Liver (tissue), 9 donors: ENCODE measurements around the gene CNR2. TPM values are rescaled to one million over a fixed set of nuclear protein-coding genes. Genes with fewer than 3 reads are reported as not detected.
A peak's percentile ranks its signal among the peaks of the same experiment; 100 is the strongest.
"Not testable (repeated sequence)": the region's sequence is repeated elsewhere in the genome, so short reads cannot be mapped to it uniquely, and the experiment has no call there.

Experiments
- DNase-seq: peaks from one replicate; pipeline ENCODE4 v3.0.0-alpha.2; 2017; ENCODE audit warnings: low spot score
- H3K27ac ChIP-seq, 2 donors: one replicate each; pipeline ENCODE4 v1.7.0; 2013; ENCODE audit warnings: inconsistent platforms in 2 of 2, low read length in 2 of 2, control low read depth in 1 of 2, low read depth in 1 of 2, mild to moderate bottlenecking in 1 of 2
- H3K27me3 ChIP-seq, 4 donors: one replicate each; pipeline versions ENCODE4 v1.6.1 to v1.7.0; 2013; ENCODE audit warnings: low read length in 3 of 4, inconsistent platforms in 1 of 4, mild to moderate bottlenecking in 1 of 4, moderate library complexity in 1 of 4; ENCODE audit not compliant: control insufficient read depth in 4 of 4, insufficient read depth in 4 of 4
- H3K36me3 ChIP-seq, 4 donors: one replicate each; pipeline versions ENCODE4 v1.6.1 to v1.7.0; 2013; ENCODE audit warnings: low read length in 3 of 4, mild to moderate bottlenecking in 3 of 4, low read depth in 1 of 4, moderate library complexity in 1 of 4; ENCODE audit not compliant: control insufficient read depth in 4 of 4, insufficient read depth in 3 of 4
- H3K4me1 ChIP-seq, 4 donors: one replicate each; pipeline versions ENCODE4 v1.6.1 to v1.7.0; 2013; ENCODE audit warnings: low read length in 3 of 4, mild to moderate bottlenecking in 3 of 4, moderate library complexity in 1 of 4; ENCODE audit not compliant: control insufficient read depth in 4 of 4, insufficient read depth in 4 of 4
- H3K4me3 ChIP-seq, 3 donors: one replicate each; pipeline versions ENCODE4 v1.6.1 to v1.7.0; 2013; ENCODE audit warnings: low read length in 3 of 3, control low read depth in 1 of 3, low read depth in 1 of 3, mild to moderate bottlenecking in 1 of 3
- H3K9ac ChIP-seq, 2 donors: one replicate each; pipeline ENCODE4 v1.7.0; 2013; ENCODE audit warnings: low read length in 2 of 2, mild to moderate bottlenecking in 2 of 2, moderate library complexity in 2 of 2, control low read depth in 1 of 2, low read depth in 1 of 2
- H3K9me3 ChIP-seq, 4 donors: one replicate each; pipeline versions ENCODE4 v1.6.1 to v1.7.0; 2013; ENCODE audit warnings: low read length in 3 of 4; ENCODE audit not compliant: control insufficient read depth in 4 of 4
- EGR1 ChIP-seq, 2 donors: IDR thresholded peaks; 2 replicates each; pipeline ENCODE4 v1.6.1; 2016 to 2018; ENCODE audit warnings: antibody characterized with exemption in 2 of 2, low read depth in 2 of 2
- FOXA2 ChIP-seq: IDR thresholded peaks from 2 replicates; pipeline ENCODE4 v1.6.1; 2016; ENCODE audit warnings: antibody characterized with exemption
- GABPA ChIP-seq, 2 donors: IDR thresholded peaks in 1 of 2; conservative IDR thresholded peaks in 1 of 2; 2 replicates each; pipeline ENCODE4 v1.6.1; 2016; ENCODE audit warnings: antibody characterized with exemption in 2 of 2, mild to moderate bottlenecking in 1 of 2, moderate library complexity in 1 of 2
- HNF4G ChIP-seq: IDR thresholded peaks from 2 replicates; pipeline ENCODE4 v1.6.1; 2016; ENCODE audit warnings: antibody characterized with exemption
- JUND ChIP-seq, 2 donors: IDR thresholded peaks; 2 replicates each; pipeline ENCODE4 v1.6.1; 2016; ENCODE audit warnings: antibody characterized with exemption in 2 of 2
- NR2F2 ChIP-seq: IDR thresholded peaks from 2 replicates; pipeline ENCODE4 v1.6.1; 2016; ENCODE audit warnings: antibody characterized with exemption
- RAD21 ChIP-seq, 2 donors: IDR thresholded peaks; 2 replicates each; pipeline ENCODE4 v1.6.1; 2016; ENCODE audit warnings: antibody characterized with exemption in 2 of 2, mild to moderate bottlenecking in 2 of 2
- RXRA ChIP-seq, 2 donors: IDR thresholded peaks; 2 replicates each; pipeline ENCODE4 v1.6.1; 2017 to 2018; ENCODE audit warnings: antibody characterized with exemption in 2 of 2, mild to moderate bottlenecking in 1 of 2
- TAF1 ChIP-seq: conservative IDR thresholded peaks from 2 replicates; pipeline ENCODE4 v1.6.1; 2016; ENCODE audit warnings: antibody characterized with exemption, mild to moderate bottlenecking
- YY1 ChIP-seq: IDR thresholded peaks from 2 replicates; pipeline ENCODE4 v1.6.1; 2016; ENCODE audit warnings: antibody characterized with exemption, mild to moderate bottlenecking
- WGBS: extraction: QIAGEN DNeasy Blood & Tissue Kit; methylation state at CpG from one replicate; pipeline ENCODE4 v1.1.7; 2013; 5-methylcytosine and 5-hydroxymethylcytosine counted together
- polyA plus RNA-seq, 2 donors: library from polyadenylated mRNA; stranded (reverse) in 1 of 2; unstranded in 1 of 2; fragments of 200-250 nt in 1 of 2; fragments of >200 nt in 1 of 2; fragmentation: Nextera tagmentation in 1 of 2; extraction: Ambion mirVana in 1 of 2; gene quantifications; one replicate each; pipeline versions ENCODE4 v1.2.1 to v1.2.3, GENCODE V29; 2013 to 2015
- total RNA-seq, 2 donors: library from RNA; depleted of rRNA; stranded (reverse); fragments of >200 nt; gene quantifications; one replicate each; pipeline ENCODE4 v1.2.3, GENCODE V29; 2014
- TF ChIP-seq, protein P1 (sequence below): IDR thresholded peaks from 2 replicates; pipeline ENCODE4 v1.6.1; 2016; ENCODE audit warnings: antibody characterized with exemption
- TF ChIP-seq, protein P2 (sequence below): fragments of 150-350 bp; IDR thresholded peaks from 2 replicates; pipeline ENCODE4 v1.5.1; 2017; ENCODE audit warnings: improper control_type of control experiment, low read depth, low read length; ENCODE audit not compliant: missing input control
- TF ChIP-seq, protein P3 (sequence below): IDR thresholded peaks from 2 replicates; pipeline ENCODE4 v1.6.1; 2016; ENCODE audit warnings: antibody characterized with exemption
- TF ChIP-seq, protein P4 (sequence below): IDR thresholded peaks from 2 replicates; pipeline ENCODE4 v1.6.1; 2016; ENCODE audit warnings: antibody characterized with exemption
- donor health status: healthy.
- donor health status: healthy.
- donor health status: healthy.
- donor health status: healthy.
- donor health status: healthy.

The CNR2 gene
- total and polyA plus RNA-seq, 4 donors = 0.03 to 0.28 (median 0.09) TPM

DNA sequence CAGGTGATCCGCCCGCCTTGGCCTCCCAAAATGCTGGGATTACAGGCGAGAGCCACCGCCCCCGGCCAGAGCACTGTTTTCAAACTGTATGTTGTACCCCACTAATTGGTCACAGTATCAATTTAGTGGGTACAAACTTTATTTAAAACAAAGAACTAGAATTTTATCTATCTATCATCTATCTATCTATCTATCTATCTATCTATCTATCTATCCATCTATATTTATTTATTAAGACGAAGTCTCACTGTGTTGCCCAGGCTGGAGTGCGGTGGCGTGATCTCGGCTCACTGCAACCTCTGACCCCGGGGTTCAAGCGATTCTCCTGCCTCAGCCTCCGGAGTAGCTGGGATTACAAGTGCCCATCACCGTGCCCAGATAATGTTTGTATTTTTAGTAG lies 86.6 kb downstream of the CNR2 start:
- H3K27me3 ChIP-seq, DNase-seq, H3K9ac ChIP-seq, H3K9me3 ChIP-seq, H3K27ac ChIP-seq, H3K4me3 ChIP-seq, H3K36me3 ChIP-seq: not testable (repeated sequence)
- 76% methylated on average over 13 of the region's 13 CpGs for WGBS
- peaks cover 7 to 19% (median 17%) of the 10 kb centered on the region in 4 donors for H3K4me1 ChIP-seq

DNA sequence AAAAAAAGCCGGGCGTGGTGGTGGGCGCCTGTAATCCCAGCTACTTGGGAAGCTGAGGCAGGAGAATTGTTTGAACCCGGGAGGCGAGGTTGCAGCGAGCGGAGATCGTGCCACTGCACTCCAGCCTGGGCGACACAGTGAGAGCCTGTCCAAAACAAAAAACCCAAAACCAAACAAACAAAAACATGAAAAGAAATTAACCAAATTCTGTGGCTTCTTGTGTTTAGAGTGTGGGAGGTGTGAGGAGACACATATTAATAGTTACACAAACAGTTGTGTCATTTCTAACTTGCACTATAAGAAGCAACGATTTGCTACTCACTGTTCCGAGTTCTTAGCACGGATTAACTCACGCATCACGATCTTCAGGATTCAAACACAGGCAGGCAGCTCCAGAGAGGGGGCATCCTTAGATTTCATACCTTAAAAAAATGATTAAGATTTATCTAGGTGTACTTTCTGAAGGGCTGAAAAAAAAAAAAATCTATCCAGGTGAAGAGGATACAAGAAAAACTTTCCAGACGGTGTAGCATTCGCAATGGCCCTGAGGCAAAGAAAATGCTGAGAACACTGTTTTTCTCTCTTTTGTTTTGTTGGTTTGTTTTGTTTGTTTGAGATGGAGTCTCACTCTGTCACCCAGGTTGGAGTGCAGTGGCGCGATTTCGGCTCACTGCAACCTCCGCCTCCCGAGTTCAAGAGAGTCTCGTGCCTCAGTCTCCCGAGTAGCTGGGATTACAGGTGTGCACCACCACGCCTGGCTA lies 87.2 kb downstream of the CNR2 start:
- H3K27me3 ChIP-seq = no peaks in the 10 kb centered on the region
- TF ChIP-seq RXRA (IDR thresholded peaks at IDR 0.05) (no peak), TAF1 (no peak), FOXA2 (no peak)
- TF ChIP-seq, protein P1, sequence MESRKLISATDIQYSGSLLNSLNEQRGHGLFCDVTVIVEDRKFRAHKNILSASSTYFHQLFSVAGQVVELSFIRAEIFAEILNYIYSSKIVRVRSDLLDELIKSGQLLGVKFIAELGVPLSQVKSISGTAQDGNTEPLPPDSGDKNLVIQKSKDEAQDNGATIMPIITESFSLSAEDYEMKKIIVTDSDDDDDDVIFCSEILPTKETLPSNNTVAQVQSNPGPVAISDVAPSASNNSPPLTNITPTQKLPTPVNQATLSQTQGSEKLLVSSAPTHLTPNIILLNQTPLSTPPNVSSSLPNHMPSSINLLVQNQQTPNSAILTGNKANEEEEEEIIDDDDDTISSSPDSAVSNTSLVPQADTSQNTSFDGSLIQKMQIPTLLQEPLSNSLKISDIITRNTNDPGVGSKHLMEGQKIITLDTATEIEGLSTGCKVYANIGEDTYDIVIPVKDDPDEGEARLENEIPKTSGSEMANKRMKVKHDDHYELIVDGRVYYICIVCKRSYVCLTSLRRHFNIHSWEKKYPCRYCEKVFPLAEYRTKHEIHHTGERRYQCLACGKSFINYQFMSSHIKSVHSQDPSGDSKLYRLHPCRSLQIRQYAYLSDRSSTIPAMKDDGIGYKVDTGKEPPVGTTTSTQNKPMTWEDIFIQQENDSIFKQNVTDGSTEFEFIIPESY = no peak
- TF ChIP-seq, protein P2, sequence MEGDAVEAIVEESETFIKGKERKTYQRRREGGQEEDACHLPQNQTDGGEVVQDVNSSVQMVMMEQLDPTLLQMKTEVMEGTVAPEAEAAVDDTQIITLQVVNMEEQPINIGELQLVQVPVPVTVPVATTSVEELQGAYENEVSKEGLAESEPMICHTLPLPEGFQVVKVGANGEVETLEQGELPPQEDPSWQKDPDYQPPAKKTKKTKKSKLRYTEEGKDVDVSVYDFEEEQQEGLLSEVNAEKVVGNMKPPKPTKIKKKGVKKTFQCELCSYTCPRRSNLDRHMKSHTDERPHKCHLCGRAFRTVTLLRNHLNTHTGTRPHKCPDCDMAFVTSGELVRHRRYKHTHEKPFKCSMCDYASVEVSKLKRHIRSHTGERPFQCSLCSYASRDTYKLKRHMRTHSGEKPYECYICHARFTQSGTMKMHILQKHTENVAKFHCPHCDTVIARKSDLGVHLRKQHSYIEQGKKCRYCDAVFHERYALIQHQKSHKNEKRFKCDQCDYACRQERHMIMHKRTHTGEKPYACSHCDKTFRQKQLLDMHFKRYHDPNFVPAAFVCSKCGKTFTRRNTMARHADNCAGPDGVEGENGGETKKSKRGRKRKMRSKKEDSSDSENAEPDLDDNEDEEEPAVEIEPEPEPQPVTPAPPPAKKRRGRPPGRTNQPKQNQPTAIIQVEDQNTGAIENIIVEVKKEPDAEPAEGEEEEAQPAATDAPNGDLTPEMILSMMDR = no peak
- H3K4me3 ChIP-seq = peak overlapping the region in 2 of 3 donors; percentile 90 to 99
- peaks cover 7 to 19% (median 17%) of the 10 kb centered on the region in 4 donors for H3K4me1 ChIP-seq
- H3K36me3 ChIP-seq = no peaks in the 10 kb centered on the region
- no peaks in the 10 kb centered on the region for H3K9me3 ChIP-seq
- H3K27ac ChIP-seq = peak overlapping the region; percentile 99 to 100
- no peak for DNase-seq
- H3K9ac ChIP-seq = peak overlapping the region in 1 of 2 donors; percentile 38
- 59% methylated on average over 24 of the region's 24 CpGs for WGBS

DNA sequence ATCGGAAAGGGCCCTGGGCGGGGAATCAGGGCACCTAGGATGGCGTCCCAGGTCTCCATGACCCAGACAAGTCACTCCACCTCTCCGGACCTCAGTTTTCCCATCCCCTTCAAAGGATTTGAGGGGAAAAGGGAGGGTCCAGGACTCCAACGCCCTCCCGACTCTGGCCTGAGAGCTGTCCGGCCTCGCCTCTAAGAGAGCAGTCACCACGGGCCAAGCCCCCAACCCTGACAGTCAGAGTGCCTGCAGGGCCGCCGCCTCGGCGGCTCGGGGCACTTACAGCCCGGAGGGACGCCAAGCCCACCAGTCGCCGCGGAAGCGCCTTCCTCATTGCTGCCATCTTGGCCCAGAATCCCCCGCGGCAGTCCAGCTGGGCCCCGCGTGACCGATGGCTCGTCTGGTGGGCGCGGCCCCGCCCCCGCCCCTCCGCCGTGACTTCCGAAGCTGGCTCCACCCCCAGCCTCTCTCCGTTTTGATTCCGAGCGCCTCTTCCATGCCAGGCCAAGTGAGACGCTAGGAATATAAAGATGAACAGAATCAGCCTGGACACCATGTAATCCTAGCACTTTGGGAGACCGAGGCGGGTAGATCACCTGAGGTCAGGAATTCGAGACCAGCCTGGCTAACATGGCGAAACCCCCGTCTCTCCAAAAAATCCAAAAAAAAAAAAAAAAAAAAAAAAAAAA lies 87.9 kb downstream of the CNR2 start, which contains the start of gene HMGCL:
Gene HMGCL (minus strand): TSS at position 354 of the 686 bp plus-strand sequence. CDS start 14 bp downstream, at position 340.
- peak within 1 kb of the TSS; percentile 98 to 99 for H3K9ac ChIP-seq
- H3K9me3 ChIP-seq = no peaks in the 10 kb centered on the region
- H3K36me3 ChIP-seq = peaks cover 0 to 2% (median 0%) of the 10 kb centered on the region in 4 donors
- peak within 1 kb of the TSS; percentile 99 to 100 for H3K27ac ChIP-seq
- peak within 1 kb of the TSS; percentile 90 to 99 (median 98) for H3K4me3 ChIP-seq
- under 1% methylated on average over 42 of the region's 42 CpGs for WGBS
- H3K4me1 ChIP-seq = peaks cover 7 to 18% (median 14%) of the 10 kb centered on the region in 4 donors
- H3K27me3 ChIP-seq = no peaks in the 10 kb centered on the region
- peak; percentile 91 for DNase-seq
- TF ChIP-seq, protein P3, sequence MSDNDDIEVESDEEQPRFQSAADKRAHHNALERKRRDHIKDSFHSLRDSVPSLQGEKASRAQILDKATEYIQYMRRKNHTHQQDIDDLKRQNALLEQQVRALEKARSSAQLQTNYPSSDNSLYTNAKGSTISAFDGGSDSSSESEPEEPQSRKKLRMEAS = no peak
- no peak for TF ChIP-seq NR2F2
- TF ChIP-seq, protein P4, sequence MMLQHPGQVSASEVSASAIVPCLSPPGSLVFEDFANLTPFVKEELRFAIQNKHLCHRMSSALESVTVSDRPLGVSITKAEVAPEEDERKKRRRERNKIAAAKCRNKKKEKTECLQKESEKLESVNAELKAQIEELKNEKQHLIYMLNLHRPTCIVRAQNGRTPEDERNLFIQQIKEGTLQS = no peak
- TF ChIP-seq JUND (IDR thresholded peaks at IDR 0.05) = peak in 1 of 2 donors; percentile 14
- TF ChIP-seq HNF4G = no peak
- TF ChIP-seq FOXA2 = no peak
- TF ChIP-seq RAD21 (IDR thresholded peaks at IDR 0.05) = peak; percentile 16 to 25
- TF ChIP-seq, protein P2 = no peak
- TF ChIP-seq GABPA (IDR thresholded peaks at IDR 0.05 in 1 of 2, conservative IDR thresholded peaks at IDR 0.05 in 1 of 2) = peak in 1 of 2 donors; percentile 45
- TF ChIP-seq YY1 = peak; percentile 99
- TF ChIP-seq RXRA (IDR thresholded peaks at IDR 0.05) = no peak
- TF ChIP-seq, protein P1 = peak; percentile 51
- peak; percentile 95 to 96 for TF ChIP-seq EGR1 (IDR thresholded peaks at IDR 0.05; ENCODE audit: low read depth in 2 of 2)
